Embryonic facial prominence (tissue), 1 donor: Measurements from ENCODE around the gene ID3.
"Not testable (repeated sequence)": the region's sequence is repeated elsewhere in the genome, so short reads cannot be mapped to it uniquely, and the experiment has no call there.

ENCODE experiments used
- DNase-seq: peaks from one replicate; pipeline ENCODE4 v3.0.0-alpha.2; 2016; ENCODE audit errors: extremely low spot score

Gene ID3

DNA sequence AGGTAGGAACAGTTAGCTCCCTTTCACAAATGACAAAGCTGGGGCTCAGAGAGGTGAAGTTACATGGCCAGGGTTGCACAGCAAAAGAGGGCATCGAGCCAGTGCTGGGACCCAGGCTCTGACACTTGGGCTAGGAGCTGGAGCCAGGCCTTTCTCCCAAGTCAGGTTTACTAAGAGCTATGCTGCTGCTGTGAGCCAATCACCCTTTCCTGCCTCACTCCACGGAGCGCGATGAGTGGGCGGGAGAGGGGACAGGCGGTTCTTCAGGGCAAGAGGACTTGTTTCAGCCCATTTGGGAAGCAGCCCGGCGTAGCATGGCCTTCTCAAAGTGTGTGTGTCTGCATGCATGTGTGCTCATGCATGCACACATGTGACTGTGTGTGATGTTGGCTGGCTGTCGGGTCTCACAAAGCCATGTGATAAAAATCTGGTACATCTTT lies 10.6 kb downstream of the ID3 start:
- no peak for DNase-seq

DNA sequence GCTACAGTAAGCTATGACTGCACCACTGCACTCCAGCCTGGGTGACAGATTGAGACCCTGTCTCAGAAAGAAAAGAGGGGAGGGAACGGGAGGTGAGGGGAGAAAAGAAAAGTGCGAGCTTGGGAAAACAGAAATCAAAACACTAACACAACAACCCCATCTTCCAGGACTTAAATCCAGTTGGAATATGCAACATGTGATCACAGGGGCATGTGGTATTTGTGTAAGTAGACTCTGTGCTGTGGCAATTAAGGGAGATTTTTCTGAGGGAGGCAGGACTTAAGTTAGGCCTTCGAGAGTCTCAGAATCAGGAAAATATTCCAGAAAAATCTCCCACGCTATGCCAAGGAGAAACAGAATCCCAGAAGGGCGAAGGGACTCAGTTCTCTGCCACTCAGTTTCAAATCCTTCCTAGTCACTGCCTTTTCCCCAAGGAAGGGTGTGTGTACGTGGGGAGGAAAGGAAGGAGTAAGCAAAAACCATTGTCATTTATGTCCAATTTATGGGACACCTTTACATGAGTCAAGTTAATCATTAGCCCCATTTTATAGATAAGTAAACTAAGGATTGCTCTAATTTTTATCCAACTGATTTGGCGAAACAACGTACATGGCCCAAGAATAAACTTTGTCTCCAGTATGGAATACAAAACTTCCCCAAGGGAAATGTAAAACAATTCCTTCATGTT lies 12.3 kb downstream of the ID3 start:
- DNase-seq: no peak

DNA sequence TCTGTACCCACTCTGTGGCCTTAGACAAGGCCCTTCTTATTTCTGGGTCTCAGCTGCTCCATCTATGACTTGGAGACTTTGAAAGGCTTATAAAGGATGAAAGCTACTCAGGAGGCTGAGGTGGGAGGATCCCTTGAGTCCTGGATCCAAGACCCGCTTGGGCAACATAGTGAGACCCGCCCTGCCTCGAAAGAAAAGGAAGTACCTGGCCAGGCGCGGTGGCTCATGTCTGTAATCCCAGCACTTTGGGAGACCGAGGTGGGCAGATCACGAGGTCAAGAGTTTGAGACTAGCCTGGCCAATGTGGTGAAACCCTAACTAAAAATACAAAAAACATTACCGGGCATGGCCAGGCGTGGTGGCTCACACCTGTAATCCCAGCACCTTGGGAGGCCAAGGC lies 13.4 kb downstream of the ID3 start:
- DNase-seq: no peak

DNA sequence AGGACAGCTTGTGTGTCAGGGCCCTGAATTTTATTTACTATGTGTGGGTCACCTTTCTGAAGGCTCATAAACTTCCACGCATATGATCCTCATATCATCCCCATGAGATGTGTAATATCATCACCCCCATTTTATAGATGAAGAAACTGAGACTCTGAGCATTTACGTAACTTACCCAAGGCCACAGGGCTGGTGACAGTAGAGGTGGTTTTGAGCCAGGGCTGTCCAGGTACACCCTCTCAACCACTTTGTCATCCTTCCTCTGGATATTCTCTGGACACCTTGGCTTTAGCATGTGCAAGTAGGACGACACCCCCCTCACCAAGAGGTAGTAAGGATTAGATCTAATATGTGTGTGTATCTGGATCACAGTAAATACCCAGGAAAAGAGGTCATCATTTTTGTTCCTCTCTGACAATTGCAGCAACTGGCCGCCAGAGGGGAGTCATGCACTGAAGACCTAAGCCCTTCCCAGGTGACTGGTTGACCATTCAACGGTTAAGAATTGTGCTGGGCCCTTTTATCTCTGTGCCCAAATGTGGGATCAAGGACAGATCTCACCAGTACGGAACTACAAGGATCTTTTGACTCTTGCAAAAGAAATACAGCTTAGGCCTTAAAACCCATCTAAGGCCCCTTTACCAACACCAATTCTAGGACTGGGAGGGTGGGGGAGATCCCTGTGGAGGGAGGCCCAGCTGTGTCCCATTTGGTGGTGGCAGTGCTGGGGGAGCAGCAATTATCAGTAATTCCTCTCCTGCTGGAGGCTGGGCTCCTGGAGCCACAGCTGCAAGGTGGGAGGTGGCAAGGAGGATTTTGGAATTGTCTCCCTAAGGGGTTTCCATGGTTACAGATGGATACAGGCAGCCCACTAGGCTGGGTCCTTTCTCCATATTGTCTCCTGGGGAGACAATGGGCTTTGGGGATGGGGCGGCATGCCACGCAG lies 14.6 kb downstream of the ID3 start:
- peak; percentile 60 for DNase-seq

DNA sequence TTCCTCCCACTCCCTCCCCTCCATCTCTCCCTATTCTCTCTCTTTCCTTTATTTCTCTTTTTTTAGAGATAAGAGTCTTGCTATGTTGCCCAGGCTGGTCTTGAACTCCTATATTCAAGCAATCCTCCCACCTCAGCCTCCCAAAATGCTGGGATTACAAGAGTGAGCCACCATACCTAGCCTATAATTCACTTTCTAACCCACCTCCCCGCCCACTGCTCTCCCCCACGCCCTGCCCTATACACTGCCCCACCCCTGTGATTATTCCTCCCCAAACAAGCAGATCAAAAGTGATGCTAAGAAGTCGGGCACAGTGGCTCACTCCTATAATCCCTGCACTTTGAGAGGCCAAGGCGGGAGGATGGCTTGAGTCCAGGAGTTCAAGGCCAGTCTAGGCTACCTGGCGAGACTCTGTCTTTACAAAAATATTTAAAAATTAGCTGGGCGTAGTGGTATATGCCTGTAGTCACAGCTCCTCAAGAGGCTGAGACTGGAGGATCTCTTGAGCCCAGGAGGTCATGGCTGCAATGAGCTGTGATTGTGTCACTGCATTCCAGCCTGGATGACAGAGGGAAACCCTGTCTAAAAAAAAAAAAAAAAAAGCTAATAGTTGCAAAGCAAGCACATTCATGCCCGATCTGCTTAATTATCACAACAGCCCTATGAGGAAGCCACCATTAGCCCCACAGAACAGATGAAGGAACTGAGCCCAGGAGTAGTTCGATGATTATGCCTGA lies 15.4 kb downstream of the ID3 start:
- no peak for DNase-seq

DNA sequence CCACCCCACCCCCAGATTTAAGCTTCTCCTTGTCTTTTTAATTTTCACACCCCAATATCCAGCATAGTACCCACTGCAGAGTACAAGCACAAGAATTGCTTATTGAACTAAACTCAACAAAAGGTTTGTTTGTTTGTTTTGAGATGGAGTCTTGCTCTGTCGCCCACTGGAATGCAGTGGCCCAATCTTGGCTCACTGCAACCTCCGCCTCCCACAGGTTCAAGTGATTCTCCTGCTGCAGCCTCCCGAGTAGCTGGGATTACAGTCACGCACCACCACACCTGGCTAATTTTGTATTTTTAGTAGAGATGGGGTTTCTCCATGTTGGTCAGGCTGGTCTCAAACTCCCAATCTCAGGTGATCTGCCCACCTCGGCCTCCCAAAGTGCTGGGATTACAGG lies 16.4 kb downstream of the ID3 start:
- not testable (repeated sequence) for DNase-seq

DNA sequence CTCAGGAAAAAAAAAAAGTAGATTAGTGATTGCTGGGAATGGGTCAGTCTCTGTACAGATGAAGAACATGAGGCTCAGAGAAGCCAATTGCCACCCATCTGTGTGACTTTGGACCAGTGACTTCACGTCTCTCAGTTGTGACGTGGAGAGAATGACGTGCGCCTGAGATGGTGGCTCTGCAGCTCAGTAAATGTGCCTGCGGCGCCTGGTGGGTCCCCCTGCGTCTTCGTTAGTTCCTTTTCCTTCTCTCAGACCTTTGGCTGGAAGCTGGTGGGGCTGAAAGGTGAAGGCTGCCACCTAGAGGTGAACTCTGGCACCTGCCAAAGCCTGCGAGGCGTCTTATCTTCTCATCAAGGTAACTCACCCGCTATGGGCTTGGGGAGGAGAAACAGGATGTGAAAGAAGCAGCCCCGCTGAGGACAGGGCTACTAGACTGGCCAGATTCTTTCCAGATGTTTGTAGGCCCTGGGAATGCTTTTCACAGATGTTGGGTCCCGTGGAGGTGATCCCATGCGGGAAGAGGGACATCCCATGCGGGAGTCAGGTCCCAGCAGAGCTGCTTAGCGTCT lies 19.5 kb downstream of the ID3 start:
- DNase-seq: peak; percentile 69

DNA sequence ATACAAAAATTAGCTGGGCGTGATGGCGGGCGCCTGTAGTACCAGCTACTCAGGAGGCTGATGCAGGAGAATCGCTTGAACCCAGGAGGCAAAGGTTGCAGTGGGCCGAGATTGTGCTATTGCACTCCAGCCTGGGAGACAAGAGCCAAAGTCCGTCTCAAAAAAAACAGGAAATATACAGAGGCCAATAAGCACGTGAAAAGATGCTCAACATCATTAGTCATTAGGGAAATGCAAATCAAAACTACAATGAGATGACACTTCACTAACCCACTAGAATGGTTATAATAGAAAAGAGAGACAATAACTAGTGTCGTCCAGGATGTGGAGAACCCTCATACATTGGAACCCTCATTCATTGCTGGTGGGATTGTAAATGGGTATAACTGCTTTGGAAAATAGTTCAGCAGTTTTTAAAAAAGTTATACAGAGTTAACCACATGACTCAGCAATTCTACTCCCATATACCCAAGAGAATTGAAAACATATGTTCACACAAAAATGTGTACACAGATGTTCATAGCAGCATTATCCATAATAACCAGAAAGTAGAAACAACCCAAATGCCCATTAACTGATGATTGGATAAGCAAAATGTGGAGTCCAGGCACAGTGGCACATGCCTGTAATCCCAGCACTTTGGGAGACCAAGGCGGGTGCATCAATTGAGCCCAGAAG lies 21.9 kb downstream of the ID3 start:
- no peak for DNase-seq

DNA sequence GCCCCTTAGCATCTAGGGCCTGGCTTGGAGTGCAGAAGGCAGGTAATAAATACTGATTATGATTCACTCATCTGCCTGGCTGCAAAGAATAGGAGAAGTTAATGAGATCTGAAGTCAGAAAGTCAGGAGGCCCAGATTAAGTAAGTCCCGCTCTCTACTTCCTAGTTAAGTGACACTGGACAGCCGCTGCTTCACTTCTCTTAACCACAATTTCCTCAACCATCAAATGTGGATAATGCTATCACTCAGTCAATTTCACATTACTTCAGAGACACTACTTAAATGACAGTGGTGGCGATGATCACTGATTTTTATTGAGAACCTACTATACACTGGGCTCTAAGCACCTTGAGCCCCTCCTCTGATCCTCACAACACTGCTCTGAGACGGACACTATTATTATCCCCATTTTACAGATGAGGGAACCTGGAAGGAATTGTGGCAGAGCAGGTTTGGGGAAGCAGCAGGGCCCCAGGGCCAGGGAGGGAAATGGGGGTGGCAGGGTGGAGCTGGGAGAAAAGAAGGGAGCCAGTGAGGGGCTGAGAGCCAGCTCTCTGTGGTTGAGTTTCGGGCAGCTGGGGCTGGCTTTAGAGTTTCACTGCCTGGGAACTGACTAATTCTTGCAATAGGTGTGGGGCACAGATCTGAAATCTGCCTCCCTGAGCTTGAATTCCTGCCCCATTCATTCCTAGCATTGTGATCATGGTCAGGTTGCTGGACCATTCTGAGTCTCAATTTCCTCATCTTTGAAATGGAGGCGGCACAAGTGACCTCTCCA lies 25.9 kb downstream of the ID3 start:
- no peak for DNase-seq

DNA sequence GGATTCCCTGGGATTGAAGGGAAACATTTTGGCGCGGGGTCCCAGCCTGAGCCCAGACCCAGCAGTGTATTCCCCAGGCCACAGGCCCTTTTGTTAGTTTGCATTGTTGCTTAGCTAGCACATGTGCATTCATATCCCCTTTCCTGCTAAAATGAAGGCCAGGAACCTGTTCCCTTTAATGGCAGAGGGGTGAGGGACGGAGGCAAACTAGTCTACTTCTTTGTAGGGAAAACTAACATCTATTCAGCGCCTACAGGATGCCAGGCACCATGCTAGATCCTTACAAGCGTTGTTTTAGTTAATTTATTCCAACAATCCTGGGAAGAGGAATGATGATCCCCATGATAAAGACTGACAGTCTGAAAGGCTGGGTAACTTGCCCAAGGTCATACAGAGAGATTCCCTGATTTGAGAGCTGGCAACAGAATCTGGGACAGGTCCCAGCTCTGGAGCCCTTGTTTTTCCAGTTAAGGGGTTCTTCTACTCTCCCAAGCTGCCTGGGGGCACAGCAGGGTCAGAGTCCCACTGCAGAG lies 27.7 kb downstream of the ID3 start:
- no peak for DNase-seq

DNA sequence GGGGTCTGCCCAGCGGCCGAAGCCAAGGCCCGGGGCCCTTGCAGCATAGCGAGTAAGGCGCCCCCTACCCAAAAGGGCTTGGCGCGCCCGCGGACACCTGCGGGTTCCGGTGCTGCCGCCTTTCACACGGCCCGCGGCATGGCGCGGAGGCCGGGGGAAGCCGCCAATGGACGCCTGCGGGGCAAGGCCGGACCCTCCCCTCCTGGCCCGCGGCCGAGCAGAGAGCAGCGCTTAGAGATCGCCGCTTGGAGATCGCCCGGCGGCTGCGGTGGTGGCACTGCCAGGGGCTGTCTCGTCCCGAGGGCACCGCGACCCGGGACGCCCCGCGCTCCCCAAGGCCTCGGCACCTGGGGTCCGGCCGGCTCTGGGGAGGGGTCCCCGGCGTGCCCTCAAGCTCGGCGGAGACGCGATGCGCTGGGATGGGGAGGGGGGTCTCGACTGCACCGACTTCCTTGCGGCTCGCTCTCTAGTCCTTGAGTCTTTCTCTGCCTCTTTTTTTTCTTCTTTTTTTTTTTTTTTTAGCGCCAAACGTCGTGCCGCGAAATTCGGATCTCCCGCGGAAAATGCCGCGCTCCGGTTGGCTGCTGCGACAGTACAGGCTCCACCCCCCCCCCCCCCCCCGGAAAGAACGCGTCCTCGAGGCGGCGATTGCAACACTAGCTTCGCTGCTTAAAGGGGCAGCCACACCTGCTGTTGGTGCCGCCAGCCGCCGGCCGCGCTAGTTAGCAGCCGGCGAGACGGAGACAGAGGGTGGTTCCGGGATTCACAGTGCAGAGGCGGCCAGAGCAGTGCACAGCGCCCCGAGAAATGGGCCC lies 28.3 kb downstream of the ID3 start, which contains the start of gene E2F2:
E2F2 (minus strand) TSS at position 487 of the 815 bp plus-strand sequence; CDS start at position 47, 440 bp downstream.
- peak; percentile 73 for DNase-seq

DNA sequence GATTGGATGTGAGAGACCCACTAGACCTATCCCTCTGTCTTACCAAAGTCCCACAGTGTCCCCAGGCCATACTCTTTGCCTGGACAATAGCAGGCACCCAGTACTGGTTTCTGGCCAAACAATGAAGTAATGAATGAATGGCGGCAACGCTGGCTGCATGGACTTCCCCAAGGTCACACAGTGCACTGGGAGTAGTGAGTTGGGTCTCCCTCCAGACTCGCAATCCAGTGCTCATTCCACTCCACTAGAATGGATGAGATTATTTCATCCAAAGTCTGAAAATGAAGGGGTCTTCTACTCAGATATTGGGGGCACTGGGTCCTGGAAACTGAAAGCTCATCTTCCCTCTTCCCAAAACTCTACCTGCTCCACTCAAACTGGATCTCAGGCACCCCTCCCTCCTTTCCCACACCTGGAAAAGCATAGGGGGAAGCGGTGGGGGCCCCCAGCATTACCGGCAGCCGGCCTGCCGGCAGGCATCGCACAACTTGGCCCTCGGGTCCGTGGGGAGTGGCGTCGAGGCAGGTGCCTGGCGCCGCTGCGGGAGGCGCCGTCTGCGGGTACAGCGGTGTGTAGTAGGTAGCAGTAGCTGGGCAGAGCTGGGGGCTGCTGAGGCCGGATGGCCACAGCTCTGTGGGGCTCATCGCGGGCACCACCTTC lies 29.1 kb downstream of the ID3 start:
- no peak for DNase-seq

DNA sequence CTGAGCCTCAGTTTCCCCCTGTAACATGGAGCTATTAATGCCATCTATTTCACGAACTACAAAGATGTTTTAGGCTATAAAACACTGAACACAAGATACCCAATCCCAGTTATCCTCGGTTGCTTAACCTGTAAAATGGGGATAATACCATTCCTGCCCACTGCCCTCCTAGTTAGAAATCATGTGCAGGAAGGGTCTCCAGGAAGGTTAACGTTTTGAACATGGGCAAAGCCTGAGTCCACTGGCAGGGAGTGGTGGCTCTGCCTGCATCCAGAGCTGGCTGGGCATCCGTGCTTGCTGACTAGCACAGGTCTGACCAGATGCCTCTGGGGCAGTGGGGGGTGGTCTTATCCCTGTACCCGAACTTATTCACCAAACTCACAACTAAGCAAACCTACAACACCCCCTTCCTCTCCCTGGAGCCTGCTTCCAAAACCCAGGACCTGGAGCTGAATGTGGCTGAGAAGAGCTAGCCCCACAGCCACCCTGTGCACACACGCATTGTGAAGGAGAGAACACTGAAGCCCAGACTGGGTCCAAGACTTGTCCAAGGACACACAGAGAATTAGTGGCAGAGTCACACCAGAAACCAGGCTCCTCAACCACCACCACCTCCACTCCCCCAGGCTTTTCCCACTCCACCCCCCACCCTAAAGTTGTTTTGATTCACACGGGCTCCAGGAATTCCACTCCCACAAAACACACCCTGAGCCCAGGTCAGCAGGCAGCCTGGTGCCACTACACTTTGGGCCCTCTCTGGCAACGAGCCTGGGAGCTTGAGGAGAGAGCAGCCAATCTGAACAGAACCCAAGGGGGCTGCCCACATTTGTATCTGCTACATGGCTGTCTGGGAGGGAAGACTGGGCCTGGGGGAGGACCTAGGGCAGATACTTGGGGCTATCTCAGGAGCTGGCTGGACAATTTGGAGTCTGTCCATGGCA lies 29.9 kb downstream of the ID3 start:
- DNase-seq: no peak

DNA sequence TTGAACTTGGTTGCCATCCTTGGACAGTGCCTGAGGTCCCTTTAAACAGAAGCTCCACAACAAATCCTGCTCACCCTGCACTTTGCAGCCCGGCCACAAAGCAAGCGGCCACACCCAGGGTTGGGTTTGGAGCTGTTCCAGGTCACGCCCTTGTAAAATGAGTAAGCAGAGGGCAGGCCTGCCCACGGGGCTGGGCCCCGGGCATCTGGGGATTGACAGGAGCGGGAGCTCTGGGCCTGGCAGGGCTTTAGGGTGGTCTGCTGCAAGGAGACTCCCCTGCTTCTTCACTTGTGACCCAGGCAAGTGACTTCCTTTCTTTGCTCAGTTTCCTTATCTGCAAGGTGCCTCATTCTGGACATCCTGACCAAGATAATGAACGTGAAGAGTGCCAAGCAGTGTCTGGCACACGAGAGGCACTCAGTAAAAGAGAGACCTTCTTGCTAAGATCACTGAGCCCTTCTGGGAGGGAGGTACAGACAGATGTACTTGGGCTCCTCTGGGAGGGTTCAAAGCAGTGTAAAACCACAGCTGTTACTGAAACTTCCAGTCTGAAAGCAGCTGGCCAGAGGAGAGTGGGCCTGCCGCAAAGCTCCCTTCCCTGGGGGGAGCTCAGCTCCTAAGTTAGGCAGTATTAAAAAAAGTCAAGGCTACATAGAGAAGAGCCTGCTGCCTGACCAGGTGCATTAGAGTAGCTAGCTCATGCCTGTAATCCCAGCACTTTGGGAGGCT lies 30.9 kb downstream of the ID3 start:
- no peak for DNase-seq

DNA sequence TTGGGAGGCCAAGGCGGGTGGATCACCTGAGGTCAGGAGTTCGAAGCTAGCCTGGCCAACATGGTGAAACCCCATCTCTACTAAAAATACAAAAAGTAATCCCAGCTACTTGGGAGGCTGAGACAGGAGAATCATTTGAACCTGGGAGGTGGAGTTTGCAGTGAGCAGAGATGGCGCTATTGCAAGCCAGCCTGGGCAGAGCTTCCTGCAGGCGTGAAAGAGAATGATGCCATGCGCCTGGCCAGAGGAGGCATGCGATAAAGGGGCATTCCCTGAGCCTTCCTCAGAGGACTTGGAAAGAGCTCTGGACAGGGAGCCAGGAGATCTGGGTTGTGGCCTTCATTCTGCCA lies 31.4 kb downstream of the ID3 start:
- DNase-seq: no peak

DNA sequence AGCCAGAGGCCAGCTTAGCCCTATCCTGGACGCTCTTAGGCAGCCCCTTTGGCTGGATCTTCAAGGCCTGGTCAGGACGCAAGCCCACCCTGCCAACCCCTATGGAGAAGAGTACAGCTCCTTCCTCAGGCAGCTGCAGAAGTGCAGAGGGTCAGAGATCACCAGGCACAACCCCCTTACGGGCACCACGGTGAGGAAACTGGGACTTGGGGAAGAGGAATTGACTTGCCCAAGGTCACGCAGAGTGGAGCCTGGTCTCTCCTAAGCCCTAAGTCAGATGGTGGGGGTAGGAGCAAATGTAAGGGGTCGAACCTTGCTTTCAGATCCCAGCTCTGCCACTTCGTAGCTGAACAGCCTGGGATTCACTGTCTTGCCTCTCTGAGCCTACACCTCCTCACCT lies 31.9 kb downstream of the ID3 start:
- no peak for DNase-seq
